Keratinocyte (primary cell): ENCODE results near the gene CDX1. TPM values are rescaled to one million over a fixed set of nuclear protein-coding genes. Genes with fewer than 3 reads are reported as not detected.
A peak's percentile ranks its signal among the peaks of the same experiment; 100 is the strongest.

Experiments used
- DNase-seq: peaks from one replicate; pipeline ENCODE4 v3.0.0-alpha.2; 2011; ENCODE audit warnings: low read depth, missing footprints, low spot score
- FAIRE-seq: peaks from 2 replicates; lab custom pipeline; 2011; peaks lifted over from hg19 to GRCh38; lab: Jason Lieb, UNC
- H2AFZ ChIP-seq: 2 replicates; pipeline ENCODE4 v1.6.0; 2012; ENCODE audit warnings: low read length, control low read depth, inconsistent platforms; ENCODE audit not compliant: control insufficient read depth
- H3K27ac ChIP-seq: 2 replicates; pipeline ENCODE4 v1.5.1; 2011; ENCODE audit warnings: low read length; ENCODE audit not compliant: control insufficient read depth, insufficient read depth
- H3K27me3 ChIP-seq: 3 replicates; pipeline ENCODE4 v1.6.0; 2011; ENCODE audit warnings: low read length; ENCODE audit not compliant: control insufficient read depth, insufficient read depth; ENCODE audit errors: extremely low read depth
- H3K36me3 ChIP-seq, 2 experiments: 2 replicates in 1 of 2; 3 replicates in 1 of 2; pipeline ENCODE4 v1.5.1; 2011; ENCODE audit warnings: low read length in 2 of 2, mild to moderate bottlenecking in 1 of 2; ENCODE audit not compliant: control insufficient read depth in 2 of 2, insufficient read depth in 2 of 2; ENCODE audit errors: extremely low read depth in 1 of 2
- H3K4me1 ChIP-seq: 3 replicates; pipeline ENCODE4 v1.5.1; 2011; ENCODE audit warnings: low read length; ENCODE audit not compliant: control insufficient read depth, insufficient read depth; ENCODE audit errors: extremely low read depth
- H3K4me2 ChIP-seq: 3 replicates; pipeline ENCODE4 v1.6.0; 2011; ENCODE audit warnings: low read depth, low read length; ENCODE audit not compliant: control insufficient read depth, insufficient read depth; ENCODE audit errors: extremely low read depth
- H3K4me3 ChIP-seq, 3 experiments: fragments of 200-600 bp in 1 of 3; sonication (generic) in 1 of 3; 2 replicates in 2 of 3; 3 replicates in 1 of 3; pipeline ENCODE4 v1.5.1; 2011 to 2016; ENCODE audit warnings: low read length in 3 of 3, mild to moderate bottlenecking in 3 of 3, control low read depth in 2 of 3, inconsistent platforms in 1 of 3, low read depth in 1 of 3, mixed read lengths in 1 of 3, mixed run types in 1 of 3, moderate library complexity in 1 of 3; ENCODE audit not compliant: control insufficient read depth in 2 of 3, insufficient read depth in 2 of 3; ENCODE audit errors: extremely low read depth in 1 of 3
- H3K79me2 ChIP-seq: 2 replicates; pipeline ENCODE4 v1.6.0; 2012; ENCODE audit warnings: low read length; ENCODE audit not compliant: control insufficient read depth, insufficient read depth
- H3K9ac ChIP-seq: 3 replicates; pipeline ENCODE4 v1.6.0; 2011; ENCODE audit warnings: low read length; ENCODE audit not compliant: control insufficient read depth, insufficient read depth; ENCODE audit errors: extremely low read depth
- H3K9me1 ChIP-seq: 3 replicates; pipeline ENCODE4 v1.6.0; 2011; ENCODE audit warnings: low read length; ENCODE audit not compliant: control insufficient read depth, insufficient read depth; ENCODE audit errors: extremely low read depth
- H3K9me3 ChIP-seq: 2 replicates; pipeline ENCODE4 v1.5.1; 2012; ENCODE audit warnings: low read depth, low read length; ENCODE audit not compliant: control insufficient read depth
- H4K20me1 ChIP-seq: 3 replicates; pipeline ENCODE4 v1.6.0; 2011; ENCODE audit warnings: low read length; ENCODE audit not compliant: control insufficient read depth, insufficient read depth; ENCODE audit errors: extremely low read depth
- EZH2 ChIP-seq: IDR thresholded peaks from one replicate; pipeline ENCODE4 v1.6.1; 2012; ENCODE audit warnings: inconsistent platforms, mild to moderate bottlenecking, low read length, moderate library complexity
- dilution Hi-C: fragments of 300-500 bp; cut with MboI; formaldehyde crosslinking; loops from one replicate; pipeline ENCODE4 v1.7.0; 2020; ENCODE audit warnings: low sequenced_read_pairs; ENCODE audit not compliant: extremely low pct_ligation_motif_present
- polyA plus RNA-seq, 5 experiments: library from polyadenylated mRNA; depleted of rRNA in 3 of 5; stranded (reverse) in 3 of 5; stranded (forward) in 1 of 5; unstranded in 1 of 5; fragments of >200 nt; gene quantifications; 1 replicate in 1 of 5; 2 replicates in 3 of 5; 3 replicates in 1 of 5; pipeline versions ENCODE4 v1.2.1 to v1.2.3, GENCODE V29; 2011 to 2012; ENCODE audit warnings: missing spikeins in 2 of 5, low read depth in 1 of 5, low replicate concordance in 1 of 5
- TF ChIP-seq, protein P1 (sequence below), 3 experiments: IDR thresholded peaks in 1 of 3; conservative IDR thresholded peaks in 1 of 3; optimal IDR thresholded peaks in 1 of 3; 2 replicates in 2 of 3; 3 replicates in 1 of 3; pipeline versions ENCODE3 to v1.5.1; 2011; ENCODE audit warnings: low read length in 3 of 3, mild to moderate bottlenecking in 3 of 3, moderate library complexity in 2 of 3, control low read depth in 1 of 3, inconsistent platforms in 1 of 3; ENCODE audit not compliant: insufficient read depth in 2 of 3; ENCODE audit errors: extremely low read depth in 1 of 3

The CDX1 gene
- polyA plus RNA-seq, 1 donor (not counting 4 experiments of a cell fraction or from before 2014, with no cell fraction given): not detected

DNA sequence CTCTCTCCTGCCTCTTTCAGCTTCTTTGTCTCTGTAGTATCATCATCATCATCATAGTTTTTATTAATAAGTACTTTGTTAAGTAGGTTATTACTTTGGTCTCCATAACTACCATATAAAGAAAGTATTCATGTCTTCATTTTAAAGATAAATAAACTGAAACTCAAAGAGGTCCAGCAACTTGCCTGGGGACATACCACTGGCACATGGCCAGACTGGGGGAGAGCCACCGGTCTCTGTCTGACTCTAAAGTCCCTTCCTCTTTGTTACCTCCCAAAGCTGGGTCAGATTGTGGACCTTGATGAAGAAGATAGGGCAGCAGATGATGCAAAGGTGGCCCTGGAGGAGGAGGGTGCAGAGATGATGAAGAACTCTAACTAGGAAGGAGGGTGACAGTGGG lies 8.5 kb downstream of the CDX1 start:
- no peak overlapping the region for H3K4me2 ChIP-seq
- no peaks in the 10 kb centered on the region for H3K79me2 ChIP-seq
- H3K9me1 ChIP-seq: peaks cover 2% of the 10 kb centered on the region
- H4K20me1 ChIP-seq: no peaks in the 10 kb centered on the region
- no peak overlapping the region for H3K4me3 ChIP-seq
- H3K4me1 ChIP-seq: no peaks in the 10 kb centered on the region
- dilution Hi-C loops: no loop called here
- no peak overlapping the region for H2AFZ ChIP-seq
- DNase-seq (no peak), FAIRE-seq (no peak)
- H3K9ac ChIP-seq: no peak overlapping the region
- TF ChIP-seq EZH2: no peak
- TF ChIP-seq, protein P1, sequence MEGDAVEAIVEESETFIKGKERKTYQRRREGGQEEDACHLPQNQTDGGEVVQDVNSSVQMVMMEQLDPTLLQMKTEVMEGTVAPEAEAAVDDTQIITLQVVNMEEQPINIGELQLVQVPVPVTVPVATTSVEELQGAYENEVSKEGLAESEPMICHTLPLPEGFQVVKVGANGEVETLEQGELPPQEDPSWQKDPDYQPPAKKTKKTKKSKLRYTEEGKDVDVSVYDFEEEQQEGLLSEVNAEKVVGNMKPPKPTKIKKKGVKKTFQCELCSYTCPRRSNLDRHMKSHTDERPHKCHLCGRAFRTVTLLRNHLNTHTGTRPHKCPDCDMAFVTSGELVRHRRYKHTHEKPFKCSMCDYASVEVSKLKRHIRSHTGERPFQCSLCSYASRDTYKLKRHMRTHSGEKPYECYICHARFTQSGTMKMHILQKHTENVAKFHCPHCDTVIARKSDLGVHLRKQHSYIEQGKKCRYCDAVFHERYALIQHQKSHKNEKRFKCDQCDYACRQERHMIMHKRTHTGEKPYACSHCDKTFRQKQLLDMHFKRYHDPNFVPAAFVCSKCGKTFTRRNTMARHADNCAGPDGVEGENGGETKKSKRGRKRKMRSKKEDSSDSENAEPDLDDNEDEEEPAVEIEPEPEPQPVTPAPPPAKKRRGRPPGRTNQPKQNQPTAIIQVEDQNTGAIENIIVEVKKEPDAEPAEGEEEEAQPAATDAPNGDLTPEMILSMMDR (optimal IDR thresholded peaks at IDR 0.05 in 1 of 3, IDR thresholded peaks at IDR 0.05 in 1 of 3, conservative IDR thresholded peaks at IDR 0.05 in 1 of 3; ENCODE audit: extremely low read depth in 1 of 3, insufficient read depth in 2 of 3, low read length in 3 of 3): no peak
- no peak overlapping the region for H3K27ac ChIP-seq
- no peaks in the 10 kb centered on the region for H3K36me3 ChIP-seq
- no peaks in the 10 kb centered on the region for H3K9me3 ChIP-seq
- peaks cover 16% of the 10 kb centered on the region for H3K27me3 ChIP-seq

DNA sequence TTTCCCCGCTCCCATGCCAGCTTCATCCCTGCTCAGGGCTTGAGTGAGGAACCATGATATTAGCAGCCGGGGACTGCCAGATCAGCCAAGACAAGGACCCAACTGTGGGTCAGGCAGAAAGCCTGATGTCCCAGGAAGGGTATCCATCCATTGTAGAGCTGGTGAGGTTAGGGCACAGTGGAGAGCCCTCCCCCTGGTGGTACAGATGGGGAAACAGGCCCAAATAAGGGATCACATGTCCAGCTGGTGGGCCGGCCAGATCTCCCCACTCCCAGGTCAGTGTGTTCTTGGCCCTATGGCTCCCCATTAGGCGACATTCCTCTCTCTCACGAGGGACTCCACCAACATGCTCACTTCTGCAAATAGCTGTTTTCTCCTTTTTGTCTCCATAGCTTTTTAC lies 9.0 kb downstream of the CDX1 start:
- no peak overlapping the region for H3K27ac ChIP-seq
- H3K79me2 ChIP-seq: no peaks in the 10 kb centered on the region
- TF ChIP-seq, protein P1 (optimal IDR thresholded peaks at IDR 0.05 in 1 of 3, IDR thresholded peaks at IDR 0.05 in 1 of 3, conservative IDR thresholded peaks at IDR 0.05 in 1 of 3; ENCODE audit: extremely low read depth in 1 of 3, insufficient read depth in 2 of 3, low read length in 3 of 3): peak; percentile 53 to 68 (median 53)
- no peak for TF ChIP-seq EZH2
- no peak overlapping the region for H3K4me2 ChIP-seq
- H3K4me3 ChIP-seq: no peak overlapping the region
- H3K9ac ChIP-seq: no peak overlapping the region
- H3K27me3 ChIP-seq: peaks cover 12% of the 10 kb centered on the region
- no peaks in the 10 kb centered on the region for H3K36me3 ChIP-seq
- H4K20me1 ChIP-seq: no peaks in the 10 kb centered on the region
- FAIRE-seq (no peak), DNase-seq (no peak)
- H3K9me1 ChIP-seq: peaks cover 2% of the 10 kb centered on the region
- no peaks in the 10 kb centered on the region for H3K9me3 ChIP-seq
- H2AFZ ChIP-seq: no peak overlapping the region
- dilution Hi-C loops: no loop called here
- H3K4me1 ChIP-seq: no peaks in the 10 kb centered on the region
